ENCODE data around the gene ZNF668. TPM values are rescaled to one million over a fixed set of nuclear protein-coding genes. Genes with fewer than 3 reads are reported as not detected.
A peak's percentile ranks its signal among the peaks of the same experiment; 100 is the strongest.

Gene ZNF668
- total RNA-seq = 1 to 10 TPM; 4.5 to 6.0 TPM
- 6.0 TPM for polyA plus RNA-seq (2013, experiment 1 of 2)
- 5.4 TPM for polyA plus RNA-seq (2013, experiment 2 of 2)
- 4.2 to 26.1 (median 10.4) reads per million in 172 experiments for total RNA-seq

DNA sequence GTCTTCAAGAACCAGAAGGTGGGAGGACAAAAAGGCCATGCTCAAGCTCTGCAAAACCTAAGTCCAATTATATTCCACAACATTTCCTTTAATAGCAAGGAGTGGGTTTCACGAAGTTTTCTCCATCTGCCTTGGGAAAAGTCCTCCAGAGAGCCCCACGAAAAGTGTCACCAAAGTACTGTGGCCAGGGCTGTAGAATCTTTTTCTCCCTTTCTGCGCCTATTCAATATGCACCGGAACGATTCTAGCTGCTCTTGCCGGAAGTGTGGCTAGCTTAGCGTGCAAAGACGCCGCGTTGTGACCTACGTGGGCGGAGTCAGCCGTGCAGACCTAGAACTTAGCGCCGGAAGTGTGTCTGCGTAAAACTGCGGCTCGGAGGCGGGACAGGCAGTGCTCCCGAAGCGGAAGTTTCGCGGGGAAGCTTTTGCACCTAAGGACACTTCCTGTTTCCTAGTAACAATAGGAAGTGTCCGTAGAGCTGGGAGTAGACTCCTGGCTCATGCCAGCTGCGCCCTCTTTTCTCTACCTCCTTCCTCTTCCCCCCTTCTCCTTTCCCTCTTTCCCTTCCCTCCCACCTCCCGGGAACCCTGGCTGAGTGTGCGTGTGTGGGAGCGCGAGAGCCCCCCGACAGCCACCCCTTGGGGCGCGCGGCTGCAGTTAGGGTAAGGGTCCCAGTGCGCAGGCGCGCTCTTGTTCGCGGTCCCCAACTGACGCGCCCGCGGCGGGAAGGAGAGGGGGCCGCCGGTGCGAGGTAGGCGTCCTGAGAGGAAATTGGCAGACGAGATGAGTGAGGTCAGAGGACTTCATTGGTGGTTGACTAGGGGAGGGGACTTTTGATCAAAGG is at the start of gene ZNF668, which contains the start of gene ZNF646:
ZNF668 (minus strand) TSS at position 271 of the 844 bp plus-strand sequence. CDS start 9,781 bp downstream, outside the sequence.
ZNF646 (plus strand) TSS at position 453 of the 844 bp plus-strand sequence. CDS start 1,903 bp downstream, outside the sequence.
- H3K9me3 Mint-ChIP-seq = no peaks in the 10 kb centered on the region
- H3K36me3 Mint-ChIP-seq (ENCODE audit: low read depth) = peaks cover 51% of the 10 kb centered on the region
- TF ChIP-seq, protein P1, sequence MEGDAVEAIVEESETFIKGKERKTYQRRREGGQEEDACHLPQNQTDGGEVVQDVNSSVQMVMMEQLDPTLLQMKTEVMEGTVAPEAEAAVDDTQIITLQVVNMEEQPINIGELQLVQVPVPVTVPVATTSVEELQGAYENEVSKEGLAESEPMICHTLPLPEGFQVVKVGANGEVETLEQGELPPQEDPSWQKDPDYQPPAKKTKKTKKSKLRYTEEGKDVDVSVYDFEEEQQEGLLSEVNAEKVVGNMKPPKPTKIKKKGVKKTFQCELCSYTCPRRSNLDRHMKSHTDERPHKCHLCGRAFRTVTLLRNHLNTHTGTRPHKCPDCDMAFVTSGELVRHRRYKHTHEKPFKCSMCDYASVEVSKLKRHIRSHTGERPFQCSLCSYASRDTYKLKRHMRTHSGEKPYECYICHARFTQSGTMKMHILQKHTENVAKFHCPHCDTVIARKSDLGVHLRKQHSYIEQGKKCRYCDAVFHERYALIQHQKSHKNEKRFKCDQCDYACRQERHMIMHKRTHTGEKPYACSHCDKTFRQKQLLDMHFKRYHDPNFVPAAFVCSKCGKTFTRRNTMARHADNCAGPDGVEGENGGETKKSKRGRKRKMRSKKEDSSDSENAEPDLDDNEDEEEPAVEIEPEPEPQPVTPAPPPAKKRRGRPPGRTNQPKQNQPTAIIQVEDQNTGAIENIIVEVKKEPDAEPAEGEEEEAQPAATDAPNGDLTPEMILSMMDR (IDR thresholded peaks at IDR 0.05) = no peak
- Histone ChIP-seq H3K4me3 (ENCODE audit: low read length) (peak within 1 kb of the TSS; percentile 96), H3K4me1 (ENCODE audit: insufficient read depth, low read length) (peaks cover 35% of the 10 kb centered on the region), H3K27ac (ENCODE audit: low read depth in 1 of 2, low read length in 2 of 2) (peak within 1 kb of the TSS; percentile 93 to 95), H3K36me3 (ENCODE audit: insufficient read depth, low read length) (peaks cover 30% of the 10 kb centered on the region), H3K27me3 (ENCODE audit: control insufficient read depth in 1 of 2, insufficient read depth in 2 of 2, low read length in 2 of 2) (no peaks in the 10 kb centered on the region), H3K9me3 (ENCODE audit: control insufficient read depth in 1 of 2, insufficient read depth in 1 of 2, low read length in 2 of 2) (no peaks in the 10 kb centered on the region)
- intact Hi-C loops (cut with DNase I, micrococcal nuclease) = loop anchor here (1.0 to 10.0 kb wide), 12 partner anchors 20 to 793 kb away; partner anchors contain the start of genes FBXL19 (in 2 of the 2), KAT8 (in 2 of the 2), SETD1A (in 2 of the 2) and STX4 (in 2 of the 2)
- peaks cover 34% of the 10 kb centered on the region for H3K4me1 Mint-ChIP-seq (ENCODE audit: low read depth)
- POLR2A ChIA-PET = interaction anchor here (0.6 to 3.4 kb wide), 38 partner anchors 9 to 830 kb away, joined by 3 to 79 read pairs (median 5); partner anchors contain the start of genes ARMC5, FBRS, FBXL19 and FUS
- peak within 1 kb of the TSS; percentile 98 for H3K4me3 Mint-ChIP-seq
- H3K27me3 Mint-ChIP-seq = no peaks in the 10 kb centered on the region
- H3K27ac Mint-ChIP-seq = peak within 1 kb of the TSS; percentile 92
- DNase-seq = peak; percentile 94 to 100 (median 97)
- CTCF ChIA-PET = interaction anchor here (1.0 to 2.3 kb wide), 6 partner anchors 22 to 229 kb away, joined by 3 to 21 read pairs (median 6); partner anchors contain the start of genes HSD3B7, KAT8 and STX4
- ATAC-seq (ENCODE audit: poor library complexity) = peak; percentile 81

DNA sequence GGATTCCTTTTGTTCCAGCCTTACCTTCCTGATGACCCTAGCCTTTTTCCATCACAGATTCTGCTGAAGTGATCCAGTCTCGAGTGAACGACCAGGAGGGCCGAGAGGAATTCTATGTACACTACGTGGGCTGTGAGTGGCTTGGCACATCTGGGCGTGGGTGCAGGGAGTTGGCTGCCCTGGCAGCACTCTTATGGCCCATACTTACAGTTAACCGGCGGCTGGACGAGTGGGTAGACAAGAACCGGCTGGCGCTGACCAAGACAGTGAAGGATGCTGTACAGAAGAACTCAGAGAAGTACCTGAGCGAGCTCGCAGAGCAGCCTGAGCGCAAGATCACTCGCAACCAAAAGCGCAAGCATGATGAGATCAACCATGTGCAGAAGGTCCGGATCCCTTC is 46.1 kb upstream of the ZNF668 start:
- DNase-seq (no peak), ATAC-seq (ENCODE audit: poor library complexity) (no peak)
- Histone ChIP-seq H3K27ac (ENCODE audit: low read depth in 1 of 2, low read length in 2 of 2) (no peak overlapping the region), H3K9me3 (ENCODE audit: control insufficient read depth in 1 of 2, insufficient read depth in 1 of 2, low read length in 2 of 2) (no peaks in the 10 kb centered on the region), H3K4me1 (ENCODE audit: insufficient read depth, low read length) (peaks cover 23% of the 10 kb centered on the region), H3K27me3 (ENCODE audit: control insufficient read depth in 1 of 2, insufficient read depth in 2 of 2, low read length in 2 of 2) (no peaks in the 10 kb centered on the region), H3K36me3 (ENCODE audit: insufficient read depth, low read length) (peaks cover 47% of the 10 kb centered on the region), H3K4me3 (ENCODE audit: low read length) (no peak overlapping the region)
- Mint-ChIP-seq H3K9me3 (no peaks in the 10 kb centered on the region), H3K27ac (no peak overlapping the region), H3K36me3 (ENCODE audit: low read depth) (peaks cover 62% of the 10 kb centered on the region), H3K27me3 (no peaks in the 10 kb centered on the region), H3K4me3 (no peak overlapping the region), H3K4me1 (ENCODE audit: low read depth) (peaks cover 17% of the 10 kb centered on the region)
- POLR2A ChIA-PET = interaction anchor here (1.2 to 3.5 kb wide), 2 partner anchors 22 to 46 kb away, joined by 6 to 17 read pairs; partner anchors contain the start of genes ZNF646 and ZNF668
- CTCF ChIA-PET = interaction anchor here (4.6 kb wide), 1 partner anchor 22 kb away, joined by 26 read pairs; no protein-coding TSS in a partner anchor
- intact Hi-C loops (cut with DNase I, micrococcal nuclease) = no loop called here
- TF ChIP-seq, protein P1 (IDR thresholded peaks at IDR 0.05) = no peak
